ENCODE data around the gene EPHA5.

The EPHA5 gene

DNA sequence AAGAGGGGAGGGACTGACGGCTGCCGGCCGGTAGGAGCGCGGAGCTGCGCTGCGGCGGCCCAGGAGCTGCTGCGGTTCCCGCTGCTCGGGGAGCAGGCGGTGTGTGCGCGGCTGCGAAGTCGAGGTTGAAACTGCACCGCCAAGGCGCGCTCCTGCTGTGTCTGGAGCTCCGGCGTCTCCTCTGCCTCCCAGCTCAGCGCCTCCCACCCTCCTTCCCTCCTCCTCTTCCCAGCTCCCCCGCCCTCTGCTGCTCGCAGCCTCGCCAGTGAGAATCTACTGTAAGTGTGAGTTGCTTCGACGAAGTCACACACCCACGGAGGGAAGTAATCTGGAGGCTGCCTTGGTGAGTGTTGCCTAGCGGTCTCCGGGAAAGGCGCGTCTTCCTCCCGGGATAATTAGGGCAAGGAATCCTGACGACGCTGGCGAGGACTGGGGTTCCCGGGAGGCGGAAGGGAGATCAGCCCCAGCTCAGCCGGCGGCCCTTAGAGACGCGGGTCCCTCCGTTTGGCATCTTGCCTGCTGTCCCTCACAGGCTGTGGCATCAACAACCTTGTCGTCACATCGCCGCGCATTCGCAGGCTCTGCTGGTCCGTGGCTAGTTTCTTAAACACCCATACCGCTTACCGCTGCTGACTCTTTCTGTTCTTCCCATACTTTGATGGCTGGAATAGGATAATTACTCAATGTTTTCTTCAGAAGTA lies at the start of gene EPHA5:
TSS of gene EPHA5 (minus strand) at position 159 of the 701 bp plus-strand sequence. CDS start 747 bp downstream, outside the sequence.
- in situ Hi-C loops (cut with MboI; ENCODE audit: low sequenced_read_pairs), result no loop called here

DNA sequence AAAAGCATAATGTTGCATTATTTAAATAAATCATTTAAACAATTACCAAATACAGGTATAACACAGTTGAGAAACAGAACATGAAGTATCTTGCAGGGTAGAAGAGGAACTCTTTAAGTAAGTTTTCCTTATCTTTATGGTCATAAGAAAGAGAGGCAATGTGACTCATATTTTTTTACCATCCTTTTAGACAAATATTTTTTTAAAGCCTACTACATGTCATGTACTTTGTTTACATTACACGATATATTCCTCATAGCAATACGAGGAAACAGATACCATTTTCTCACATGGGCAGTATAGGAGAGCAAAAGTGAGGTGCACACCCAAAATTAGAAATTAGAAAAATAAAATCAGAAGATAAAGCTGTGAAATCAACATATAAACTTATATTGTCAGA lies 49.3 kb upstream of the EPHA5 start:
- in situ Hi-C loops (cut with MboI; ENCODE audit: low sequenced_read_pairs), result no loop called here

DNA sequence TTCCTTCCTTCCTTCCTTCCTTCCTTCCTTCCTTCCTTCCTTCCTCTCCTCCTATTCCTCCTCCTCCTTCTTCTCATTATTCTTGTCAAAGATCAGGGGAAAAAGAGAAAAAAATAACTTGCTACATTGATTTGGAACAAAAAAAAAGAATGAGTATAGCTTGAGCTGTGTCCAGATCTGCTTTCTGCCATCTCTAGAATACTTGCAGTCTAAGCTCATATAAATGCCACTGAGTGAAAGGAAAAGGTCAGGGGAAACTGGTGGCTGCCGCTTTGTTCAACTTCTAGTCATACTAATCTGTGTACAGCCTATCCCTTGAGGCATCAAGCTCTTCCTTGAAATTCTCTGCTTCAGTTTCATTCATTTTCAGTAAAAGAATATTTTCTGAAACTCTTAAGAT lies 28.3 kb upstream of the EPHA5 start:
- in situ Hi-C loops (cut with MboI; ENCODE audit: low sequenced_read_pairs), result no loop called here

DNA sequence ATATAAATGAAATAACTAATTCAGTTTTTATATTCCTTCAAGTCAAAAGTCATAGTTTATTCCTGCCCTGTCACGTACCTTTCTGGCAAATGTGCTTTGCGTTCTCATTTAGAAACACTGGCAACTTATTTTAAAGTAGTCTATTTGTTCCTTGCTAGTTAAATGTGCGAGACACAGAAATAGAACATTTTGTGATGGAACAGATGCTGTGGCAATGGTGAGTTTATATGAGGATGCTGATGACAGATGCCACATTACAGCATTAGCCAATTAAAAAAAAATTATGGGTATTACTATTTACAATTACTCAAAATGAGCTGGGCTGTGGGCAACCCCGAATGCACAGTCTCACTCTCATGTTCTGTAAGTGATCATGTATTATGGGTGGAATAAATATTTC lies 26.1 kb upstream of the EPHA5 start:
- in situ Hi-C loops (cut with MboI; ENCODE audit: low sequenced_read_pairs), result no loop called here

GRCh38 chr4:65671372-65671771 lies 1.1 kb upstream of the EPHA5 start:
- in situ Hi-C loops (cut with MboI; ENCODE audit: low sequenced_read_pairs), result no loop called here

DNA sequence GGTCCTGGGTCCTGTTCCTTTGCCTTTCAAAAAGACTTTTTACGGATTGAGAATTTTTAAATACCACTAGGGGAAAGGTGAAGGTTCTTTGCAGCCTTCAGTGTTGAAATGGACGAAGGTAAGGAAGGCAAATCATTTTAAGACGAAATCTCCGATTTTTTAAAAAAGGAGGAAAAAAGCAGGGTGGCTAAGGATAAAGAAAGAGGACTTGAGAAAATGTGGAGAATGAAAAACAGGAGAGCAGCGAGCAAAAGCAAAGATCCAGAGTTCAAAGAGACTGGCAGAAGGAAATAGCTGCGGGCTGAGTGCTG lies 314 bp downstream of the EPHA5 start:
- in situ Hi-C loops (cut with MboI; ENCODE audit: low sequenced_read_pairs), result no loop called here

DNA sequence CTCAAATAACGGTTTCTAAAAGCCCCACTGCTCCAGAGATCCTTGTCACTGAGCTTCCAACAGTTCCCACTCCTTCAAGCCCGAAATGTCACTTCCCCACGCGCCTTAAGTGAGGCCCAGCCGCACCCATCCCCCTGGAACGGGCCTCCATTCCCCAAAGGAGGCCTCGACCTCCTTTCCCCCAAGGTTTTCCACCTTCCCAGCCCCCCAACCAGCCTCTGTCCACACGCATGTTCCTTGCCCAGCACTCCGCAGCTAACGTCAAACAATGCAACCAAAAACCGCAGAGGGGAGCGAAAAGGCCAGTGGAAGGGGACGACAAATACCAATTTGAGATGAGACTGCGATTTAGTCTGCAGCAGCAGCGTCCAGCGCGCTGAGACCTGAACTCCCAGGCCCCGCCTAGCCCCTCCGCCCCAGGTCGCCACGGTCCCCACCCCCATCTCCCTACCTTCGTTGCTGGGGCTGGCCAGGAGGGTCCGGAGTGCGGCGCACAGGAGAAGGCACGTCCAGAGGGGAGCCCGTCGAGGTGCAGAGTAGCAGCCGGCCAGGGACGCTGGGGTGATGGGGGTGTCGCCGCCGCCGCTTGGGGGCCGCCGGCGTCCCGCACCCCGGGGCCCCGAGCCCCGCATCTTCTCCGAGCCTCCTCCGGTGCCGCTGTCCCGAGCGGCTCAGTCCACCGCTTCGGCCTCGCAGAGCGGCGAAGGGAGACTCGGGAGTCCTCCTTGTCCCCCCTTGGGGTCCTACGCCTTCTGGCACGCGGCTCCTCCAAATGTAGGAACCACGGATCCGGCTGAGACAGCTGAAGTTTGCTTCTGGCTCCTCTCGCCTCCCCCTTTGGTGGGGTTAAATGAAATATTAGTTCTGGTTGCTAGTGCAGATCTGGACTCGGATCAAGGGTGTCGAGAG lies 924 bp downstream of the EPHA5 start:
- in situ Hi-C loops (cut with MboI; ENCODE audit: low sequenced_read_pairs), result no loop called here

- in situ Hi-C loops (cut with MboI; ENCODE audit: low sequenced_read_pairs), result no loop called here
These were observed 1.8 kb downstream of the EPHA5 start for GRCh38 chr4:65668201-65669089.

DNA sequence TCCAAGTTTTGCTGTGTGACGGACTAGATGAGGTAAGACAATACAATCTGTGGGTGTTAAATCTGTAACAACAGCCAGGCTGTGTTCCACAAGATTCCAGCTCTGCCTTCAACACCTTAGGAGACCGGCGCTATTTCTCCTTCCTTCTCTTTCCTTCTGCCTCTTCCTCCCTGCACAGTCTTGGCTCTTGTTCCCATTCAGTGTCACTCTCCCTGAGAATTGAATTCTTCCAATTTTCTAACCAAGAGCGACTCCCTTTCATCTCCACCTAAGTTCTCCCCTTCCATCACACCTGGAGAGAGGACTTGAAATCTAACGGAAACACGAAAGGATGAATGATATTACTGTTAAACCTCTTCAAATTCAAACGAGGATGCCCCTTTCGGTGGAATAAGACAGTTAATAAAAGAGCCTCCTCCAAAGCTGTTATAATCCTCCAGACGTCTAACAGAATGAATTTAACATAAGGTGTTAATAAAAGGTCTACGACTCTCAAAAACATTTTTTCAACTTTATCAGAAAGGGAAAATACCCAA lies 2.7 kb downstream of the EPHA5 start:
- in situ Hi-C loops (cut with MboI; ENCODE audit: low sequenced_read_pairs), result no loop called here

GRCh38 chr4:65665771-65666523 lies 4.3 kb downstream of the EPHA5 start:
- in situ Hi-C loops (cut with MboI; ENCODE audit: low sequenced_read_pairs), result no loop called here

GRCh38 chr4:65661471-65661870 lies 8.8 kb downstream of the EPHA5 start:
- in situ Hi-C loops (cut with MboI; ENCODE audit: low sequenced_read_pairs), result no loop called here

DNA sequence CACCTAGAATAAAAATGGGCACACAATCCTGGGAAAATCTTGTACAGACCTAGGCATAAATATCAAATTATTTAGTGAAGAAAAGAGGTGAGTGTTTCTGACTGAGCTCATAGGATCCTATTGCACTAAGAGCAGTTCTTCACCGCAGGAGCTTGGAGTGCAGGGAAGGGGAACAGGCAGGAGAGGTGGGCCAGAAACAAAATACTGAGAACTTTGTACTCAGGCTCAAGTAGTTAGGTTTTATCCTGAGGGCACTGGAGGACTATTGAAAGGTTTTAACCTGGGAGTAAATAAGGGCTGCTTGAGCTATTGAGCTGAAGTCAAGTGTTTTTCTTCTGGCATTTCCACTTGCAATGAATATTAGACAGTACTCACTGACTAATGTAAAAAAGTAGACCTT lies 12.2 kb downstream of the EPHA5 start:
- in situ Hi-C loops (cut with MboI; ENCODE audit: low sequenced_read_pairs), result no loop called here

DNA sequence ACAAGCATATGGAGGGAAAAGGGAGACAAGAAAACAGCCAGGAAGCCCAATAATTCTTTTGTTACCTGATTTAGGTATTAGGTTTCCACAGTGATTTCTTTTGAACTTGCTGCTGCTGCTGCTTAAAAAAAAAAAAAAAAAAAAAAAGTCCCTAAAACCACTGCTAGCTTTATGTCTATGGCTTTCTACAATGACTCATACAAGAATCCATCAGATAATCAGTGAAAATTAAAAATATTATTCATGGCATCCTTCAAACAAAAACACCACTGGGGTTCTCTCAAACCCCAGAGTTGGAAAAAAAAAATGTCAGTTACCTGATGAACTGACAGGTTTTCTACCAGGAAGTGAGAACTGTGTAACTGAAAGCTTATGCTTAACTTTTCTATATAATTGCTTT lies 14.3 kb downstream of the EPHA5 start:
- in situ Hi-C loops (cut with MboI; ENCODE audit: low sequenced_read_pairs), result no loop called here

GRCh38 chr4:65654976-65655375 lies 15.3 kb downstream of the EPHA5 start:
- in situ Hi-C loops (cut with MboI; ENCODE audit: low sequenced_read_pairs), result no loop called here

DNA sequence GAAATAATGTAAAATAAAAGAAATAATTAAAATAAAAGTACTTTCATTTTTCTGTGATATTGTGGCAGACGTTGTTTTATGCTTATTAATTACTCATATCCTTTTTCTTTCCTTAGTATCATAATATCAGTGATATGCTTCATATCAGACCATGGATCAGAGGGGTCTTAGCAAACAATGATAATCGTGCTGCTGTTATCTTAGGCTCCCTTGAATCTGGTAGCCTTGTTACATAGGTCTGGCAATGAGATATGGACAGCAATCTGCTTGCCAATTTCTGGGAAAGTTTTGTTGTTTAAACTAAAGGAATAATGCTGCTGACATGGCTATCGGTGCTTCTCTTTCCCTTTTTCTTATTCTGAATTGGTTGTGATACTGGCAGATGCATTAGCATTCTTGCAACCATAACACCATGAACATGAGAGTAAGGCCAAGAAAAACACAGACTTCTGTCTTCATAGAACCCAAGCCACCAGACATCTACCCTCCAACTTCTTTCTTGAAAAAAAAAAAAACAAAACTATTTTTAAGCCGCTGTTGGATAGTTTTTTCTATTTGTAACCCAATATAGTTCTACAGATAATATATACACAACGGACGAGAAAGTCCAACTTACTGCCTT lies 16.4 kb downstream of the EPHA5 start:
- in situ Hi-C loops (cut with MboI; ENCODE audit: low sequenced_read_pairs), result no loop called here

DNA sequence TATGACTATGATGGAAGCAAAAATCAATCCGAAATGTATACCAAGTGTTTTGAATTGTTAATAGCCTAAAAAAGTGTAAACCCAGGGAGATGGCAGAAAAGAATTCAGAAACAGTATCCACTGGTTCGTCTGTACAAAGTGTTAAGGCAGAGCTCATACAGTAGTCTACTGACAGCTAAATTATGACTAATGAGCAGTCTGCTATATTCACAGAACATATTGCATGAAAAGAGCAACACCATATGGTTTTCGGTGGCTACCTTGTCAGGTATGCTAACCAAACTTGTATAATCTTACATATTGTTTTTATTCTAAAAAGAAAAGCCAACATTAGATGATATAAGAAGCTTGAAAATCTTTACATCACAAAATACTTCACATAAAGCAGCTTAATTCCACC lies 18.5 kb downstream of the EPHA5 start:
- in situ Hi-C loops (cut with MboI; ENCODE audit: low sequenced_read_pairs), result no loop called here

DNA sequence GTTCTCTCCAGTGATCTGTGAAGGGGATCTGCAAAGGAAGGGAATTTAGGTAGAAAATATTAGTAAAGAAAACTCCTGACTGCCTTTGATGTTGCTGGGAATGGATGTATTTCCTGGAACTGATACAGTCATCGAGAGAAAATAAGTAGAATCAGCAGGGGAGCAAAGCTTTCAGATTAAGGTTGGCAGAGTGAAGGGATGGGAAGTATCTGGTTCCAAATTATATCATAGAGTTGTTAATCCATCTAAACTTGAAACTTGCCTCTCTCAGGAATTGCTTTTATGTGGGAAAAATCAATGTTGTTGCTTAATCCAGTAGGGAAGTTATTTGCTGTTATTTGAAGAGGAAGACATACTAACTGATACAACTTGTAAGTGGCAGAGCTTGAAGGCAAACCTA lies 19.3 kb downstream of the EPHA5 start:
- in situ Hi-C loops (cut with MboI; ENCODE audit: low sequenced_read_pairs), result no loop called here

DNA sequence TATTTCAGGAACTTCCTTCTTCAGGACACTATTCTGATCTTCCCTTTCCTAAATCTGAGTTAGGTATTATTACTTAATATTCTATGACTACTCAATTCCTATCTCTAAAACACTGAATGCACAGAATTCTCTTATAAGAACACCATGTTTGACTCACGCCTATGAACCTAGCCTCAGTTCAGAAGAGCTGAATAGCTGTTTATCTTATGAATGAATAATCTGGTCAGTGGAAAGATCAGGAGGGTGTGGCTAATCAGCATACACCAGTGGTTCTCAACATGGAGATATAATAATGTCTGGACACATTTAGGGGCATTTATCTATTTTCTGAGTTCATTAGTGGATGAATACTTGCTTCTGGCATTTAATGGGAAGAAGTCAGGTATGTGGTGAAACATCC lies 24.2 kb downstream of the EPHA5 start:
- in situ Hi-C loops (cut with MboI; ENCODE audit: low sequenced_read_pairs), result no loop called here

DNA sequence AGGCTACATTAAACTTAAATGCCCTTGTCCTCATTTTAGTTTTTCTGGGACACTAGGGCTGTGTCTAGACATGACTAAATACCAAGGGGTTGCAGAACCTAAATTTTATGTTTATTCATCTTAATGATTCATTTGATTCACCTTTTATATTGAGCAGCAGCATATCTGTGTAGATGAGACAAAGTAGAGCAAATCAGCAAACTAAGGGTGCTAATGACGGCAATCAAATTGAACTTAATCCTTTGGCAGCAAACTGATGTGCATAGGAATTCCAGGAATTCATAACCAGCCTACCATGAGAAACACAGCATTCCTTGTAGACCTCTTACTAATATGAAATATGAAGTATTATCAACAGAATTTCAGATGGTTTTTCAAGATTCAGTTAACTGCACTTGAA lies 25.1 kb downstream of the EPHA5 start:
- in situ Hi-C loops (cut with MboI; ENCODE audit: low sequenced_read_pairs), result no loop called here

Data from HL-60/S4 (cell line).